Activated CD8-positive, alpha-beta T cell treated with anti-CD3 and anti-CD28 coated beads, Interleukin-2, amount 10 ng/mL, durations not matched to agents 7 days and 5 days (primary cell): ENCODE results near the gene DENND6B. TPM values are rescaled to one million over a fixed set of nuclear protein-coding genes. Genes with fewer than 3 reads are reported as not detected.

Source experiments
- total RNA-seq, 2 experiments: library from RNA; stranded (reverse); gene quantifications; one replicate each; pipeline ENCODE4 v1.2.3, GENCODE V29; 2021

Gene DENND6B
- total RNA-seq, 2 experiments from 2014 or later: 6.0 to 7.0 TPM

Other genes with a start within 250 kb of the DENND6B start
- 1 to 10 TPM; 8.3 to 9.4 TPM for gene MLC1, start 241.6 kb downstream of the DENND6B start, total RNA-seq
- not detected for gene MOV10L1, start 237.0 kb downstream of the DENND6B start, total RNA-seq
- gene PANX2, start 156.3 kb downstream of the DENND6B start, total RNA-seq: under 1 TPM in 1 of 2 experiments, not detected in 1; 0.10 TPM
- gene TRABD, start 141.1 kb downstream of the DENND6B start, total RNA-seq: 100 to 1,000 TPM; 115 to 129 TPM
- gene SELENOO, start 126.0 kb downstream of the DENND6B start, total RNA-seq: 10 to 100 TPM; 23.6 to 24.4 TPM
- 10 to 100 TPM; 53.2 to 58.1 TPM for gene TUBGCP6, start 82.0 kb downstream of the DENND6B start, total RNA-seq
- 10 to 100 TPM; 71.4 to 75.9 TPM for gene HDAC10, start 75.7 kb downstream of the DENND6B start, total RNA-seq
- gene MAPK12, start 65.3 kb downstream of the DENND6B start, total RNA-seq: 1 to 10 TPM; 4.8 to 5.3 TPM
- 10 to 100 TPM; 10.4 to 11.8 TPM for gene MAPK11, start 56.6 kb downstream of the DENND6B start, total RNA-seq
- 10 to 100 TPM; 48.4 to 49.9 TPM for gene PLXNB2, start 19.4 kb downstream of the DENND6B start, total RNA-seq
- gene PPP6R2, start 16.3 kb upstream of the DENND6B start, total RNA-seq: 10 to 100 TPM; 62.1 to 64.9 TPM
- 100 to 1,000 TPM; 177 to 183 TPM for gene SBF1, start 148.0 kb upstream of the DENND6B start, total RNA-seq
- gene ADM2, start 154.5 kb upstream of the DENND6B start, total RNA-seq: 1 to 10 TPM; 4.1 to 4.2 TPM
- gene MIOX, start 159.8 kb upstream of the DENND6B start, total RNA-seq: under 1 TPM in 1 of 2 experiments, not detected in 1; 0.40 TPM
- gene LMF2, start 180.7 kb upstream of the DENND6B start, total RNA-seq: 100 to 1,000 TPM; 119 to 132 TPM
- gene NCAPH2, start 181.2 kb upstream of the DENND6B start, total RNA-seq: 100 to 1,000 TPM; 146 to 150 TPM
- gene SCO2, start 198.6 kb upstream of the DENND6B start, total RNA-seq: 10 to 100 TPM; 11.7 to 13.9 TPM
- 10 to 100 TPM; 71.8 to 76.6 TPM for gene TYMP, start 203.0 kb upstream of the DENND6B start, total RNA-seq
- gene KLHDC7B, start 218.9 kb upstream of the DENND6B start, total RNA-seq: 10 to 100 TPM; 10.6 to 12.0 TPM
- gene SYCE3, start 235.9 kb upstream of the DENND6B start, total RNA-seq: not detected